MV-4-11 (cell line): ENCODE data around the gene IFITM1.
"Not testable (repeated sequence)": the region's sequence is repeated elsewhere in the genome, so short reads cannot be mapped to it uniquely, and the experiment has no call there.

Experiments
- DNase-seq: peaks from one replicate; lab custom pipeline; 2025; lab: John Stamatoyannopoulos, UW

Gene IFITM1

GRCh38 chr11:308740-309665, 4.8 kb upstream of the IFITM1 start:
- not testable (repeated sequence) for DNase-seq

- not testable (repeated sequence) for DNase-seq
These were observed 3.8 kb upstream of the IFITM1 start for GRCh38 chr11:309979-310572.

DNA sequence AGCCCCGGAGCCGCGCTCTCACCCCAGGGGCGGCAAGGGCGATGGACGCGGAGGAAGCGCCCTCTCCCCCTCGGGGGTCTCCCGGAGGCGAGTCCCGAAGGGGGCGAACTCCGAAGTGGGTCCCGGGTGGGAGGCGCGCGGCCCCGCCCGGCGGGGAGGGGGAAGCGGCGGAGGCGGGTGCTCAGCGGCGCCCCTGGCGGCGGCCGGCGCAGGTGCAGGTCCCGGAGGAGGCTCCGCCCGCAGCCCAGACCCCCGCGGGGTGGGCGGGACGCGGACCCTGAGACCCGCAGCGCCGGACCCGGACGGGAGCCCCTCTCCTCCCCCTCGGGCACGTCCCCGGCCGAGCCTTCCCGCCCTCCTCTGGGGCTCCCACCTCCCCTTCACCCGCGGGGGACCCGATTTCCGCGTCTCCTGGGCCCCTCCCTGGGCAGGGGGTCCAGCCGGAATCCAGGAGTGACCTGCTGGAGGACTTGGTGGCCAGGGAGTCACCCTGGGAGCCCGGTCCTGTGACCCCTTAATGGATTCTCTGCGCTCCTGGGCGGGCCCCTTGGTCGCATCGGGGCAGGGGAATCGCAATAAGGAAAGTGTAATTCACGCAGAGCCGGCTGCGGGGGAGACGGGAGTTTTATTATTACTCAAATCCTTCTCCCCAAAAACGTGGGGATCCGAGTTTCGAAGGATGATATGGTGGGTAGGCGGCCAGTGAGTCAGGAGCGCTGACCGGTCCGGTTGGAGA, 2.7 kb upstream of the IFITM1 start:
- DNase-seq = not testable (repeated sequence)

GRCh38 chr11:312092-312816, 1.6 kb upstream of the IFITM1 start:
- DNase-seq = no peak

- DNase-seq = no peak
These were observed 495 bp upstream of the IFITM1 start for GRCh38 chr11:313304-313786.

DNA sequence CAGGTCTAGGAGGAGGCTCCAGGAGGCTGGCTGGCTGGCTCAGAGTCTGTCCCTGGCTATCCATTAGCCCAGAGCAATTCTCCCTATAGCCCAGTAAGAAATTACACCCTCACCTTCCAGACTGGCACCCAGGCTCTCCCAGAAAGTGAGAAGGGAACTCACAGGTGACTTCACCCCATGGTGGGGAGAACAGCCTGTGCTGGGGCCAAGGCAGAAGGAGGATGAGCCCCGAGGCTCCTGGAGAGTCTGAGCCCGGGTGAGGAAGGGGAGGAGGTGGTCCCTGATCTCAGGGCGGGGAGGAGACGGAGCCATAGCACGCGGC, 675 bp downstream of the IFITM1 start:
- not testable (repeated sequence) for DNase-seq

- no peak for DNase-seq
These were observed 1.2 kb downstream of the IFITM1 start for GRCh38 chr11:315051-315481.

GRCh38 chr11:315516-315994, 1.7 kb downstream of the IFITM1 start:
- no peak for DNase-seq

GRCh38 chr11:316031-316701, 2.3 kb downstream of the IFITM1 start:
- DNase-seq = no peak

DNA sequence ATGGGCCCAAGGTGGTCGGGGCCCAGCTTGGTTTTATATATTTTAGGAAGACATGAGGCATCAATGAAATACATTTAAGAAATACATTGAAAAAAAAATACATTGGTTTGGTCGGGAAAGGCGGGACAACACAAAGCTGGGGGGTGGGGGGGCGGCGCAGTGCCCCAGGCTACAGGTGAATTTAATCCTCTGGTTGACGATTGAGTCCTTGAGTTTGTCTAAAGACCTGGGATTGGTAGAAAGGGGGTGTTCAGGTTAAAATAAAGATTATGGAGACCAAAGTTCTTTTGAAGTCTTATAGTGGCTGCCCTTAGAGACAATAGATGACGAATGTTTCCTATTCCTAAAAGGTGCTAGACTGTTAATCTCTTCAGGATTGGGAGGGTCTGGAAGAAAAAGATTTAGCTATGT, 3.1 kb downstream of the IFITM1 start:
- no peak for DNase-seq

GRCh38 chr11:317668-318404, 4.0 kb downstream of the IFITM1 start:
- DNase-seq = not testable (repeated sequence)

DNA sequence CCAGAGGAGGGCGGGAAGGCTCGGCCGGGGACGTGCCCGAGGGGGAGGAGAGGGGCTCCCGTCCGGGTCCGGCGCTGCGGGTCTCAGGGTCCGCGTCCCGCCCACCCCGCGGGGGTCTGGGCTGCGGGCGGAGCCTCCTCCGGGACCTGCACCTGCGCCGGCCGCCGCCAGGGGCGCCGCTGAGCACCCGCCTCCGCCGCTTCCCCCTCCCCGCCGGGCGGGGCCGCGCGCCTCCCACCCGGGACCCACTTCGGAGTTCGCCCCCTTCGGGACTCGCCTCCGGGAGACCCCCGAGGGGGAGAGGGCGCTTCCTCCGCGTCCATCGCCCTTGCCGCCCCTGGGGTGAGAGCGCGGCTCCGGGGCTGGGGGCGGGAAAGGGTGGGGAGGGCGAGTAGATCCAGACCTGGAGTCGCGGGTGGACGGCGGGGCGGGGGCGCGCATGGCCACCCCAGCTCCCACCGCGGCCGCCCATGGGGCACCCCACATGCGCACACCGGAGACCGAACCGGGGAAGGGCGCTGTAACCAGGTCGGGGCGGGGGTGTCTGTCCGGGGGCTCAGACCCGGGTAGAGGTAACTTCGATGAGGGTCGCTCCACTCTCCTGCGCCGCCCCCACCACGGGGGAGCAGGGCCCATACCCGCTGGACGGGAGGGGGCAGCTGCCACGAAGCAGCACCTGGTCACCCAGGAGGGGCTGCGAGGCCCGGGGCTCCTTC, 4.7 kb downstream of the IFITM1 start:
- DNase-seq = not testable (repeated sequence)

- not testable (repeated sequence) for DNase-seq
These were observed 5.5 kb downstream of the IFITM1 start for GRCh38 chr11:319121-319887.

GRCh38 chr11:319888-320273, 6.0 kb downstream of the IFITM1 start:
- not testable (repeated sequence) for DNase-seq

- no peak for DNase-seq
These were observed 10.3 kb downstream of the IFITM1 start for GRCh38 chr11:324156-324555.

DNA sequence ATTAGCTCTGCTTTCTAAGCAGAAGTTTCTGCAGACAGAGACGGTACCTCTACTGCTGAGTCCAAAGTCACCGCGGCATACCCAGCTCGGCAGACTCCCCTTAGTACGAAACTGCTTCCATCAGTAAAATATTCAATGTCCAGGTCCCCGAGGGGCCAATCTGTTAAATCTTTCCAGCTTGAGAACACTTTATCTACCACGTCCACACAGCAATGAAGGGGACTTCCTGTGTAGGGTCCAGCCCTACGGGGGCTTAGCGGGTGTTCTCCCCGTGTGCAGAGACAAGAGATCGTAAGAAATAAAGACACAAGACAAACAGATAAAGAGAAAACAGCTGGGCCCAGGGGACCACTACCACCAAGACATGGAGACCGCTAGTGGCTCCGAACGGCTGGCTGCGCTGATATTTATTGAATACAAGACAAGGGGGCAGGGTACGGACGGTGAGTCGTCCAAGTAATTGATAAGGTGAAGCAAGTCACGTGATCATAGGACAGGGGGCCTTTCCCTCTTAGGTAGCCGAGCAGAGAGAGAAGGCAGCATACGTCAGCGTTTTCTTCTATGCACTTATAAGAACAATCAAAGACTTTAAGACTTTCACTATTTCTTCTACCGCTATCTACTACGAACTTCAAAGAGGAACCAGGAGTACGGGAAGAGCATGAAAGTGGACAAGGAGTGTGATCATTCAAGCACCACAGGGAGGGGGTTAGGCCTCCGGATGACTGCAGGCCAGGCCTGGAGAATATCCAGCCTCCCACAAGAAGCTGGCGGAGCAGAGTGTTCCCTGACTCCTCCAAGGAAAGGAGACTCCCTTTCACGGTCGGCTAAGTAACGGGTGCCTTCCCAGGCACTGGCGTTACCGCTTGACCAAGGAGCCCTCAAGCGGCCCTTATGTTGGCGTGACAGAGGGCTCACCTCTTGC, 11.0 kb downstream of the IFITM1 start:
- peak; percentile 13 for DNase-seq

- no peak for DNase-seq
These were observed 12.2 kb downstream of the IFITM1 start for GRCh38 chr11:325796-326591.
